Panc1 (cell line): Measurements from ENCODE around the gene ISM1.

Source experiments
- CTCF ChIP-seq: fragments of 450-650 bp; IDR thresholded peaks from 2 replicates; pipeline ENCODE4 v1.5.1; 2017; ENCODE audit warnings: mild to moderate bottlenecking
- POLR2AphosphoS5 ChIP-seq: IDR thresholded peaks from 2 replicates; pipeline ENCODE4 v1.6.1; 2012; ENCODE audit warnings: mild to moderate bottlenecking, low read depth, low read length, moderate library complexity

- TF ChIP-seq CTCF (no peak), POLR2AphosphoS5 (no peak)
Measured at GRCh38 chr20:13199279-13199678, 21.8 kb upstream of the ISM1 start.
